ENCODE measurements around the gene GJB2.

GJB2 gene

DNA sequence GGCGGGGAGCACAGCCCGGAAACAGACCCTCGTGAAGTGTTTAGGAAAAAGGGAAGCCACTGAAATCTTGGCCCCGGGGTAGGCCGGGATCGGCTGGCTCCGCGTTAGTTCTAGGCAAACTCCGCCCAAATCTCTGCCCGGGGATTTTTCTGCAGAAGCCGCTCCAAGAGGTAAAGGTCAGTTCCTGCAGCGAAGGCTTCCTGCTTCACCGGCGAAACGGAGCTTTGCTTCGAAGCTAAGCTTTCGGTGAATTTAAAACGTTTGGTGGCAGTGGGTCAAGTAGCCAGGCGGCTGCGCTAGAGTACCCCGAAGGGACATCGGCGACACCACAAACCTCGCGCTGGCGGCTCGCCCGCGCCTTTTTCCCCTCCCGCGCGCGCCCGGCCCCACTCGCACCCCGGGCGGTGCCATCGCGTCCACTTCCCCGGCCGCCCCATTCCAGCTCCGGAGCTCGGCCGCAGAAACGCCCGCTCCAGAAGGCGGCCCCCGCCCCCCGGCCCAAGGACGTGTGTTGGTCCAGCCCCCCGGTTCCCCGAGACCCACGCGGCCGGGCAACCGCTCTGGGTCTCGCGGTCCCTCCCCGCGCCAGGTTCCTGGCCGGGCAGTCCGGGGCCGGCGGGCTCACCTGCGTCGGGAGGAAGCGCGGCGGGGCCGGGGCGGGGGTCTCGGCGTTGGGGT, 441 bp downstream of the GJB2 start:
- DNase-seq (ENCODE audit: low read depth), result peak; percentile 54
- peak overlapping the region; percentile 6 for H3K4me3 ChIP-seq (ENCODE audit: low read depth, low read length)
- TF ChIP-seq MYC (IDR thresholded peaks at IDR 0.05; ENCODE audit: low read depth, low read length) (no peak), POLR2A (IDR thresholded peaks at IDR 0.05; ENCODE audit: extremely low read depth, insufficient read length) (no peak), MAX (IDR thresholded peaks at IDR 0.05; ENCODE audit: low read depth, low read length) (no peak)
- TF ChIP-seq, protein P1, sequence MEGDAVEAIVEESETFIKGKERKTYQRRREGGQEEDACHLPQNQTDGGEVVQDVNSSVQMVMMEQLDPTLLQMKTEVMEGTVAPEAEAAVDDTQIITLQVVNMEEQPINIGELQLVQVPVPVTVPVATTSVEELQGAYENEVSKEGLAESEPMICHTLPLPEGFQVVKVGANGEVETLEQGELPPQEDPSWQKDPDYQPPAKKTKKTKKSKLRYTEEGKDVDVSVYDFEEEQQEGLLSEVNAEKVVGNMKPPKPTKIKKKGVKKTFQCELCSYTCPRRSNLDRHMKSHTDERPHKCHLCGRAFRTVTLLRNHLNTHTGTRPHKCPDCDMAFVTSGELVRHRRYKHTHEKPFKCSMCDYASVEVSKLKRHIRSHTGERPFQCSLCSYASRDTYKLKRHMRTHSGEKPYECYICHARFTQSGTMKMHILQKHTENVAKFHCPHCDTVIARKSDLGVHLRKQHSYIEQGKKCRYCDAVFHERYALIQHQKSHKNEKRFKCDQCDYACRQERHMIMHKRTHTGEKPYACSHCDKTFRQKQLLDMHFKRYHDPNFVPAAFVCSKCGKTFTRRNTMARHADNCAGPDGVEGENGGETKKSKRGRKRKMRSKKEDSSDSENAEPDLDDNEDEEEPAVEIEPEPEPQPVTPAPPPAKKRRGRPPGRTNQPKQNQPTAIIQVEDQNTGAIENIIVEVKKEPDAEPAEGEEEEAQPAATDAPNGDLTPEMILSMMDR (IDR thresholded peaks at IDR 0.05; ENCODE audit: low read depth, low read length), result no peak

DNA sequence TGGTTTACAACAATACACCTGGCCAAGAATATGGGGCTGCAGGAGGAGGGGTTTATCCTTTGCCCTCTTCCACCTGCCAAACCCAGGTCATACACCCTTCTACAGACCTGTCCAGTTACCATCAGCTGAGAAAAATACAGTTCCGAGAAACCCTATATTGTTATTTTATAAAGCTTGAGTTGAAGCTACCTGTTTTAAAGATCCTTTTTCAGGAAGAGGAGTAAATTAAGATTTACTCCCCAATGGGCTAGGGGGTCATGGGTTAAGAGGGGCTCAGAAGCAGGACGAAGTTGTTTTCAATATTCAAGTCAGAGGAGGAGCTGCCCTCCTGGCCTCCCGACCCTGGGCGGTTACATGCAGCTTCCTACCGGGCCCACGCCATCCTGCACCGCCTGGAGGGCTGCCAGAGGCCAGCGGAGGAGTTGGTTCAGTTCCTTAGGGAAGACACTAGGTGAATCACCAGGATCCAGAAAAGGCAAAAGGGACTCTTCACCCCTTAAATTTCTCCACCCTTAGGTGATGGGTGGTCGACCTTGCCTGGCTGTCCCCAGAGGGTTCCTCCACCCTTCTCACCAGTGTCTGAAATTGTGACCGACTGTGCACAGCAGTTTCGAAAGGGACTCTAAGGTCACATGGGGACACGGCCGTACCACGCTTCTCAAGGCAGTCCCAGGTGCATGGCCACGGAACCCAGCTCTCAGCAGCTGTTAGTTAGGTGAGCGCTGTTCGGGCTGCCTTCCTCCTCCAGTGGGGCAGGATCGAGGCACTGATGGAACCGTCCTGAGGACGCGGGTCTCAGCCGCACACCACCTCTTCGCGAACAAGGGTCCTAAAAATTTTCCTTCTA, 1.2 kb downstream of the GJB2 start:
- no peak overlapping the region for H3K4me3 ChIP-seq (ENCODE audit: low read depth, low read length)
- peak; percentile 47 for DNase-seq (ENCODE audit: low read depth)
- no peak for TF ChIP-seq MAX (IDR thresholded peaks at IDR 0.05; ENCODE audit: low read depth, low read length)
- TF ChIP-seq MYC (IDR thresholded peaks at IDR 0.05; ENCODE audit: low read depth, low read length), result no peak
- TF ChIP-seq, protein P1 (IDR thresholded peaks at IDR 0.05; ENCODE audit: low read depth, low read length), result no peak
- no peak for TF ChIP-seq POLR2A (IDR thresholded peaks at IDR 0.05; ENCODE audit: extremely low read depth, insufficient read length)

DNA sequence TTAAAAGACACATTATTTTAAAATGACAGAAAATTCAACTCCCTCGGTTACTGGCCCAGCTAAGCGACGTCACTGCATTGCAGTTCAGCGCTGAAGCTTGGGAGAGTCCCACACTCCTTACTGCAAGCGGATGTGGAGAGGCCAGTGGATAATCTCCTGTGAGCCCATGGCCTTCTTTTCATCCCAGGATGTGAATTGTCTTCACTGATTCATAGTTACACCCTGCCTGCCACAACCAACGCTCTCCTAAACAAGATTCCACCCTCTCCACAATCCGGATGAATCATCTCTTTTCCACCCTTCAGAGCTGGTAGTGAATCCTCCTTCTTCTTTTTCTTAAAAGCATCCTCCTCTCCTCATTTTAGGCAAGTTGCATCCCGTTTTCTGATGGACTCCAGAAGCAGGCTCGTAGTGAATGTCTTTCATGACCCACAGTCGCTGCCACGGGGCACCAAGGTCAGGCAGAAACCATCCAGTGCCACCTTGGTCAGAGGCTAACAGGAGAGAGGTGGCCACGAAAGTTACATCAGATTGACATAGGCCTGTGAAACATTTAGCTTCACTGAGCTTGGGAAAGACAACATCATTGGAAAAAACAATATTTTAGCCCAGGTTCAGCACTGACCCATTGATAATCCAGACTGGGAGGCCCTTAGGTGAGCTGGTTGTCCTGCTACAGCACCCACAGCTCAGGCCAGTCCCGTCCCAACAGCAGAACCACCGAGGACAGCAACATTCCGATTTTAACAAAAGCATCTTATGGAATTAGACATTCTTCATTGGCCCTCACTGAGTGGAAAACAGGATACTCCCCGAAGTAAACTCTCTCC, 2.0 kb downstream of the GJB2 start:
- H3K4me3 ChIP-seq (ENCODE audit: low read depth, low read length), result no peak overlapping the region
- DNase-seq (ENCODE audit: low read depth), result no peak
- TF ChIP-seq MAX (IDR thresholded peaks at IDR 0.05; ENCODE audit: low read depth, low read length), result no peak
- TF ChIP-seq, protein P1 (IDR thresholded peaks at IDR 0.05; ENCODE audit: low read depth, low read length), result no peak
- no peak for TF ChIP-seq POLR2A (IDR thresholded peaks at IDR 0.05; ENCODE audit: extremely low read depth, insufficient read length)
- TF ChIP-seq MYC (IDR thresholded peaks at IDR 0.05; ENCODE audit: low read depth, low read length), result no peak

DNA sequence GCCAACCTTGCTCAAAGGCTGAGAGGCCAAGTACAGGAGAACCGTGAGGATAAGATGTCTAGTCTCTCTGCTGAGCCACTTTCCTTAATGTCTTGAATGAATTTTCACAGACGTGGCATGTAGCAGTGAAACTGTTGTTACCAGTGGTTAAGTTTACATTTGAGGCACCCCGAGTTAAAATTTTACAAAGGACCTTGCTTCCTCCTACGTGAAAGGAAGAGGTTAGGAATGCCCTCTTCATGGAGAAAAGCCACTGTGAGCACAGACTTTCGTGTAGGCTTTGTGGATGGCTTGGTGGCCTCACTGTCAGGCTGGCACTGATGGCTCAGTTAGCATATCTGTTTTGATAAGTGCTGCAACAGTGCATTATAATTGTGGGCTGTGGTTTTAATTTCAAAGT, 2.7 kb downstream of the GJB2 start:
- DNase-seq (ENCODE audit: low read depth), result no peak
- H3K4me3 ChIP-seq (ENCODE audit: low read depth, low read length), result no peak overlapping the region

More for the DNA sequence above, 2.7 kb downstream of the GJB2 start:
- TF ChIP-seq, protein P1 (IDR thresholded peaks at IDR 0.05; ENCODE audit: low read depth, low read length), result no peak
- no peak for TF ChIP-seq POLR2A (IDR thresholded peaks at IDR 0.05; ENCODE audit: extremely low read depth, insufficient read length)
- TF ChIP-seq MAX (IDR thresholded peaks at IDR 0.05; ENCODE audit: low read depth, low read length), result no peak
- no peak for TF ChIP-seq MYC (IDR thresholded peaks at IDR 0.05; ENCODE audit: low read depth, low read length)

Measured in NB4 (cell line).